NCI-H146 treated with DMSO at 0.1 percent for 48 hours (cell line): ENCODE results near the gene PLEKHO2.

ENCODE experiments used
- DNase-seq: peaks from one replicate; lab custom pipeline; 2025; ENCODE audit not compliant: unreplicated experiment; lab: John Stamatoyannopoulos, UW

Gene PLEKHO2

DNA sequence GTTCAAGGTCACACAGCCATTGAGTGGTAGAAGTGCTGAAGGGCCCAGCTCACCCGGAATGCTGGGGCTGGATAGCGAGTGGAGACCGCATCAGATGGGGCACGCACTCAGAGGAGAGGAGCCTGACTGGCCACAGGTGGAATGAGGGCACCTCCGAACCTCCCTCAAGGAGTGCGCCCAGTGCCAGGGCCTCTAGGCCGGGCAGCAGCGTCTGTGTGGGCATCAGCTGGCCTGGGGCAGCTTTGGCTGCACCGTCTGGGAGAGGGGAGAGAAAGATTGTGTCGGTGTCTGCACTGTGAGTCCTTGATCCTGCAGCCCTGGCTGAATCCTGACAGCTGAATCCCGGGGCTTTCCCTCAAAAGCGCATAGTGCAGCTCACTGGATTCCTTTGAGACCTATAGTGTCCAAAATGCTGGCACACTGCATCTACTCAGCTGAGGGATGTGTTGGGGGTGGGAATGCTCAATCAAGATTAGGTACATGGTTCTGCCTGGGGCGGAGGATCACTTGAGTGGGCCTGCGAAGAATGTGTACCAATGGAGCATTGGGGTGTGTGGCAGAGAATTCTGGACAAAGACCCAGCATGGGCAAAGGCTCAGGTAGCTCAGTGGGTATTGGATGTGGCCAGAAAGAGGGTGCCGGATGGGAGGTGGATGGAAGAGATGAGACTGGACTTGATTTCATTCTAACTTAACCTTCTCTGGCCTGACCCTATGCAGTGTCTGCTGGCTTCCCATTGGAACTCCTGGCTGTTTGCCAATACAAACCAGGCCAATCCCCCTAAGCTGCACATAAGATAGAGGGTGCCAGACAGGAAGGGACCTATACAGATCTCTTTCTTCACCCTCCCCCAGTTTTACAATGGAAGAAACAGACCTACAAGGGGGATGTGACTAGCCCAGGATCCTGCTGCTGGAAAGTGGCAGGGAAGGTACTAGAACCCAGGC lies 70.9 kb downstream of the PLEKHO2 start:
- DNase-seq: no peak

GRCh38 chr15:64915518-64916227 lies 74.0 kb downstream of the PLEKHO2 start:
- DNase-seq: no peak

GRCh38 chr15:64916365-64916764 lies 74.7 kb downstream of the PLEKHO2 start:
- no peak for DNase-seq

DNA sequence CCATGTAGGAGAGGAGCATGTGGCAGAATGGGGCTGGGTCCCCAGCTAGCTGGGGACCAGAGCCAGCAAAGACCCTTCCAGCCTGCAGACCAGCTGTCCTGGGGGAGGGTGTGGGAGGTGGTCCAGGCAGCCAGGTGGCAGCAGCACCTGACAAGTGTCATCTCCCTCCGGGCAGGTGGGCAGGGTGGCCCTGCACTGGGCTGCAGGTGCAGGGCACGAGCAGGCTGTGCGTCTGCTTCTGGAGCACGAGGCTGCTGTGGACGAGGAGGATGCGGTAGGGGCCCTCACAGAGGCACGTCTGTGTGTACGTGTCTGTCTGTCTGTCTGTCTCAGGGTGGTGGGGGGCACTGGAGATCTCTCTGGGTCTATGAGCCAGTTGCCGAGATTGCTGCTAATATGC lies 75.5 kb downstream of the PLEKHO2 start:
- DNase-seq: no peak
